Dedifferentiated amniotic fluid mesenchymal stem cell (primary cell): ENCODE measurements around the gene ORAI2.

ENCODE experiments used
- DNase-seq: peaks from one replicate; pipeline ENCODE4 v3.0.0-alpha.2; 2016; ENCODE audit errors: extremely low spot score

Gene ORAI2

DNA sequence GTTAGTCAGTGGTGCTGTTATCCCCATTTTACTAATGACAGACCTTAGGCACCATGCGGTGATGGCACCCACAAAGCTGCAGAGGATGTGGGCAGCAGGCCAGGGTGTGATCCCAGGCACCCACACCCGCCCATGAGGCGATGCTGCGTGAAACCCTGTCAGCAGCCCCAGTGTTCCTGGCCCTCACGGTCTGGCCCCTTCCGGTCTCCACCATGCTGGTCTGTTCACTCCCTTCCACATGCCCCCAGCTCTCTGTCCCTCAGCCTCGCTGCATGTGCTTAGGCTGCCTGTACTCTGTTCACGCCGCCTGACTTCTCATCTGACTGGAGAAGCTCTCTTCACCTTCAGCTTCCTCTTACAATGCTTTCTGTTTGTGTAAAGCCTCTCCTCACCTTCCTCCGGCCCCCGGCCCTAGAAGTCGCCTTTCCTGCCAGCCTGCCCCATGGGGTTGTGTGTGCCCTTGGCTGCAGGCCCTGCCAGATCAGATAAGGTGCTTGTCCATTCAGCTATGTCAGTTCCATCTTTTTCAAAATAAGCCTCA is 17.6 kb upstream of the ORAI2 start:
- no peak for DNase-seq

DNA sequence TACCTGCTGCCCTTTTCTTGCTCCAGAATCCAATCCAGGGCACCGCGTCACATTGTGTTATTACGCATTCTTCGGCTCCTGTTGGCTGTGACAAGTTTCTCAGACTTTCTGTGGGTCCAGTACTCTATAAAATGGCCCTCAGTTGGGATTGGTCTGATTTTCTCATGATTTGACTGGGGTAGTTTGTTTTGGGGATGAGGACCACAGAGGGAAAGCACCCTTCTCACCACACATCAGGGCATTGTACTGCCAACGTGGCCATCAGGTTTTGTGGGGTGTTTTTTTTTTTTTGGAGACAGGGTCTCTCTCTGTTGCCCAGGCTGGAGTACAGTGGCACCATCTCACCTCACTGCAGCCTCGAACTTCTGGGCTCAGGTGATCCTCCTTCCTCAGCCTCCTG is 17.0 kb upstream of the ORAI2 start:
- DNase-seq = no peak

DNA sequence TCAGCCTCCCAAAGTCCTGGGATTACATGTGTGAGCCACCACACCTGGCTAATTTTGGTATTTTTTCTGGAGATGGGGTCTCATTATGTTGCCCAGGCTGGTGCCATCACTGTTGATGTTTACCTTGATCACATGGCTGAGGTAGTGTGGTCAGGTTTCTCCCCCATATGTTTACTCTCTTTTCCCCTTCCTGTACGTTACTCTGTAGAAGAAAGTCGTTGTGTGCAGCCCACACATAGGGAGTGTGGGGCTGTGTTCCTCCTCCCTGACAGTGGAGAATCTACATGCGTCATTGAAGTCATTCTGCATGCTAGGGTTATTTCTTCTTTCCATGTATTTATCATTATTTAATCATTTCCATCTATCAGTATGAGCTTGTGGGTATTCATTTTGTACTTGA is 16.3 kb upstream of the ORAI2 start:
- no peak for DNase-seq

DNA sequence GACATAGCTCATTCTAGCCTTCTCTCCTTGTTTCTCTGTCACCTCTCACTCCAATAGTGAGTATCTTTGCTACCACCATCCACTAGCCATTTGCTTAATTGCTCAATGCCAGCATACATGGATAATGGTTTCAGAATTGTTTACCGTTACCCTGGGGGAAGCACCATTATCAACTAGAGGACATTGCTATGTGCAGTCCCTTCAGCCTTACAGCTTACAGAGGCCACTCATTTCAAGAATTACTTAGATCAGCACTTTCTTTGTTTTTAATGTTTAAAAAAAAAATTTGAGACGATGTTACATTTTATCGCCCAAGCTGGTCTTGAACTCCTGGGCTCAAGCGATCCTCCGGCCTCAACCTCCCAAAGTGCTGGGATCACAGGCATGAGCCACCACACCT is 14.8 kb upstream of the ORAI2 start:
- DNase-seq = no peak

DNA sequence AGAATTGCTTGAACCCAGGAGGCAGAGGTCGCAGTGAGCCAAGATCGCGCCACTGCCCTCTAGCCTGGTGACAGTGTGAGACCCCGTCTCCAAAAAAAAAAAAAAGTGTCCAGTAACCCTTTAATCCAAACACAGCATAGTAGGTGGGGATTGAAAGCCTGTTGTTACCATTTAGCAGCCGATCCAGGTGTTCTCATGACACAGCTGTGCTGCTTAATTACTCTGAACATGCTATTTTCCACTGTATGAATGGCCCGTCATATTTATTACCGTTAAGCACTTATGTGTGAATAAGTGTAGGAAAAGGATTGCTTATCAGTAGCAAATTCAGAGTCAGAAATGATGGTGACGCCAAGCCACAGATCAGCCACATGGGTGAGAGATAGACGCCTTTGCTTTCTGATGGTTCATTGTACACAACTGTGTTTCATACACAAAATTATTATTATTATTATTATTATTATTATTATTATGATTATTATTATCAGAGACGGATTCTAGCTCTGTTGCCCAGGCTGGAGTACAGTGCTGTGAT is 11.6 kb upstream of the ORAI2 start:
- no peak for DNase-seq

DNA sequence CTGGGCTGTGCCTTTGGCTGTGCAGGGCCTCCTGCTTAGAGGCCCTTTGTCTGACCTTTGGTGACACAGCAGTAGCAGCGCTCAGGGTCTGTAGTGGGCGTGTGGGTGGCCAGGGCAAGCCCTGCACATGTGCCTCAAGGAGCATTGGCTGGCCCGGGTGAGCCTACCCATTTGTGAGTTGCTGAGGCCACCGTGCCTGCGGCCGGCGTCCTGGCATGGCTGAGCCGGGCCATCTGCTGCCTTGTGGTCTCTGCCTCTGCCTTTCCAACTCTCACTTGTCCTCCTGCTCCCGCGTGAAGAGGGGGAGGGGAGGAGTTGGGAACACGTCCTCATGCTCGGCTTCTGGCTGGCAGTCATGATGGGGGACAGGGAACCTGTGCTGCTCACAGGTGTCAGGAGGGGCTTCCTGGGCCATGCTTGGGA is 9.2 kb upstream of the ORAI2 start:
- no peak for DNase-seq

DNA sequence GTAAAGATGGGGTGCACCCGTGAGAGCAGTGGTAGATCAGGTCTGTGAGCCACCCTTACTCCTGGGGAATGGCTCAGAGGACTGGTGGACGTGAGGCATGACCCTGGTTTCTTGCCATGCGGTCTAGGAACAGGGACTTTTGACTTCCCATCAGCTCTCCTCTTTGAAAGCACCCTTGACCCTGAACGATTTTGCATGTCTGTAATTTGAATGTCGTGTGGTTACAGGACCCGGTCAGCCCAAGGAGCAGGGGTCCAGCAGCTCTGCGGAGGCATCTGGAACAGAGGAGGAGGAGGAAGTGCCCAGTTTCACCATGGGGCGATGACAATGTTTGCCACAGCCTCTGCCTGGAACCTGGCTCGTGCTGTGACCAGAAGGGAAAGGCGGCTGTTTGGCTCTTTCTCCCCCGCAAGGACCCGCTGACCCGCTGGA is 8.6 kb upstream of the ORAI2 start:
- DNase-seq = no peak

DNA sequence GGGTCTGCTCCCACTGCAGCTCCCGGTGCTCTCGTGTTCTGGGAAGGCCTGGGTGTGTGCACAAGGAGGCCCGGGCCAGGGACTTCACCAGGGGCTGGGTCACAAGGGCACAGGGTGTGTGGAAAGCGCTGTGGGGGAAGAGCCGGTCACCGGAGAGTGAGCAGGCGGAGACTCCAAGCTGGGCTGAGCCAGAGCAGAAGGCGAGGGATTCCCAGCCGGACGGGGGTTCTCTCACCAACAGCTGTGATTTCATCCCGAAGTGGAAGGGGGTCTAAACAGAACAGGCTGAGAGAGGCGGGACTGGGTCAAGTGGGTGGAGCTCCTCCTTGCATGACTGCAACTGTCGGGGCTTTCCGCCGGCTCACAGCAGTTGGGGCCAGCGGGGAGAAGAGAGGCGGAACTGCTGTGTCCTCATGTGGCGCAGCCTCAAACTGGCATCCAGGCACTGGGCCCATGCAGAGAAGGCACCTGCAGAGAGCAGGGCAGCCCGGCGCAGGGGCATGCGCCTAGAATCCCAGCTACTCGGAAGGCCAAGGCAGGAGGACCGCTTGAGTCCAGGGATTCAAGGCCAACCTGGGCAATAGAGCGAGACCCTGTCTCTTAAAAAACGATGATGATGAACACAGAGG is 7.6 kb upstream of the ORAI2 start:
- no peak for DNase-seq

DNA sequence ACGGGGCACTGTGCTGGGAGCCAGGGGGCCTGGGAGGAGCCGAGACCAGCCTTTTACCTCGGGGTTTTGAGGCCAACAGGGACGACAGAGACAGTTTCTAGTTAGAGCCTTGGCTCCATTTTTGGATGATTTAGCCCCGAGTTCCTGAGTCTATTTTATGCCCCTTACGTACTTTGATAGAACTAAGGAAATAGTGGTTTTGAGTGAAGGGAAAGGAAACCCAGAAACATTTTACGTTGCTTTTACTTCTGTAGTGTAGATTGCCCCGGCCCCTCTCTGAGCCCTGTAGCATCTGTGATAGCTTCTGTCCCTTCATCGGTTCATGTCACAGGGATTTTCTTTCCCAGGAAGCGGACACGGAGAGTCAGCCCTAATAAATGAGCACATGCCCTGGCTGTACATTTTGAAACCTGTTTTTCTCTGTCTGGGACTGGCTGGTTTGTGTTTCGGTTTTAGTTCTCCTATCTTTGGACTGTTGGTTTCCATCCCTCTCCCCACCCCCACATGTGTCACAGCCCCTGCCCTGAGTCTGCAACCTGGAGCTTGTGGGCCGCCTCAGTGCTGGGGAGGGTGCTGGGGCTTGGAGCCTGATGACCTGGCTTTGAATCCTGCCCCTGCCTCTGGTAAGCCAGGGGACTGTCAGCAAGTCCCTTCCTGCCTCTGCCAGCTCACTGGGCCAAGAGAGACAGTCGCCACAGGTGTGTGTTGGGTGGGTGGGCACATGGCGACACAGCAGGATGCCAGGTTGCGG is 6.9 kb upstream of the ORAI2 start:
- no peak for DNase-seq

DNA sequence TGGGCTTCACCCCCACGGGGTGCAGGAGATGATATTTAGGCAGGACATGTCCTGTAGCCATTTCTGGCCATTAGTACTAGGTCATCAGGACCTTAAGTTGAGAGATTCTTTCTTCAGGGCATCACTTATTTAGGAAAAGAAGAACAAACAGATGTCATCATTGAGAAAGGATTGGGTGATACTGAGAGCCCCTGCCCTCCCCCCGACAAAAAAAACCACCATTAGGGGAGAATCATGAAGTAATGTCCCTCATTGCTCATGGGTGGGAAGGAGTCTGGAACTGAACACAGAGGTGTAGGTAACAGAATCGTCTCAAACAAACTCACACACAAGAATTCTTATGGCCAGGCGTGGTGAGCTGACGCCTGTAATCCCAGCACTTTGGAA is 6.4 kb upstream of the ORAI2 start:
- DNase-seq = no peak

DNA sequence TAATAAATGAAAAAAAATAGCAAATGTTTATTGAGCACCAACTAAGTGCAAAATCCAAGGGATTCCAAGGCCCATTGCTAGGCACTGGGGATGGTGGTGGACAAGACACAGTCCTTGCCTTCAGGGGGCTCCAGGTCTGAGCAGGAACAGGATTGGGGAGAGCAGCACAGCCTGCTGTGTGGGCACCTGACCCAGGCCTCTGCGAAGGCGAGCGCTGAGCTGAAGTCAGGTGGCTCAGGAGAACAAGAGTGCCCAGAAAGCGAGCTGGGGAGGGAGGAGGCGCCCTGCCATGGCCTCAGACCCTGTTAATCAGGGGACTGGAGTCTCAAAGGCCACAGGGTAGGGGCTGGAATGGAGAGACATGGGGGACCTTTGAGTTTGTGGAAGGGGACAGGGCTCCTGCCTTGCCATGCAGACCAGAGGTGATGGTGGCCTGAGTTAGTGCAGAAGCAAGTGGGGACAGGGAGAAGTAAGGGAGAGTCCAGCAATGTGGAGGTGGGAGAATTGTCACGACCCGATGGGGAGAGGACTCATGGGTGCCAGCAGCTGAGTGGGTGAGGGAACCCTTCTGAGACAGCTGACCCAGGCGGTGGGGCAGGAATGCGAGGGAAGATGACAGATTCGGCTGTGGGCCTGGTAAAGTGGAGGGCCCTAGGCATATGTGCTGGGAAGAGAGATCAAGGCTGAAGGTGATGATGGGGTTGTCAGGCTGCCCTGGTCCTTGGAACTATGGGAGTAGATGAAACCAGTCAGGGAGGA is 4.1 kb upstream of the ORAI2 start:
- no peak for DNase-seq

DNA sequence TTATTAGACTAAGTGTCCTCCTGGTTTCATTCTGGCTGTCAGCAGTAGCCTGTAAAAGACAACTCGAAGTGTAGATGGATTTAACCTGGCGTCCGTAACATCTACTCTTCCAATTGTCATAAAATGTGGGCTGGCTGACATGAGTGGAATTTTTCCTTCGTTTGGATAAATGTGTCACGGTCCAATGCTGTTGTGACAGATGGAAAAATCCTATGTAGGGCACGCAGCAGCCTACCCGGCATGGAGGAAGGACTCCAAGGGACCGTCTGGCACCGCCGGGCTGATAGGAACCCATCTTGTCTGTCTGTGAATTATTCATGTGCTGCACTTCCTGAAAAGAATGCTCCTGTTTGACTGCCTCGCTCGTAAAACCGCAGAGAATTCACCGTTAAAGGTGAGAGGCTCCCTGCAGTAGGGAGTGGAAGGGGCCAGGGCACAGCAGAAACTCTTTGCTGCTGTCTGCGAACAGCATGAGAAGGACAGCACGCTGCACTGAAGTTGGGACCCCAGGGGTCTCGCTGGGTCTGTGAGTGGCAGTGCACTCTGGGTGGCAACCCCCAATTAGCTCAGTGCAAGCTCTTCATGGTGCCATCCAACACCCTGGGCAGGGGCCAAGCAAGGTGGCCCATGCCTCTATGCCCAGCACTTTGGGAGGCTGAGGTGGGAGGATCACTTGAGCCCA is 1.6 kb upstream of the ORAI2 start:
- DNase-seq = no peak

DNA sequence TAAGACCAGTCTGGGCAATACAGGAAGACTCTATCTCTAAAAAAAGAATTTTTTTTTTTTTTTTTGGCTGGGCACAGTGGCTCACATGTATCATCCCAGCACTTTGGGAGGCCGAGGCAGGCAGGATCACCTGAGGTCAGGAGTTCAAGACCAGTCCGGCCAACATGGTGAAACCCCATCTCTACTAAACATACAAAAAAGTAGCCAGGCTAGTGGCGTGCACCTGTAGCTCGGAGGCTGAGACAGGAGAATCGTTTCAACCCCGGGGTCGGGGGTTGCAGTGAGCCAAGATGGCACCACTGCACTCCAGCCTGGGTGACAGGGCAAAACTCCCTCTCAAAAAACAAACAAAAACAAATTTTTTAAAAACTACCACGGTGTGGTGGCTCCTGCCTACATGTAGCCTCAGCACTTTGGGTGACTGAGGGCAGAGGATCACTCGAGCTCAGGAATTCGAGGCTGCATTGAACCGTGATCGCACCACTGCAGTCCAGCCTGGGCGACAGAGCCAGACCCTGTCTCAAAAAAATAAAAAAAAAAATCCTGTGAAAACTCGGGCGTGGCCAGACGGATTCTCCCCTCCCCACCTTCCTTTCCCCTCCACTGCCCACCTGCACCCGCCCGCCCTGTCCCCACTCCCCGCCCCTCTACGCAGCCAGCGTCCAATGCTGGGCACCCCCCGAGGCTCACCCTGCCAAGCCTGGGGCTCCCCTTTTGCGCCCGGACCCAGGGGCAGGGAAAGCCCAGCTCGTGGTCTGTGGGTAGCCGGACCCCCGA is 745 bp upstream of the ORAI2 start:
- DNase-seq = no peak

DNA sequence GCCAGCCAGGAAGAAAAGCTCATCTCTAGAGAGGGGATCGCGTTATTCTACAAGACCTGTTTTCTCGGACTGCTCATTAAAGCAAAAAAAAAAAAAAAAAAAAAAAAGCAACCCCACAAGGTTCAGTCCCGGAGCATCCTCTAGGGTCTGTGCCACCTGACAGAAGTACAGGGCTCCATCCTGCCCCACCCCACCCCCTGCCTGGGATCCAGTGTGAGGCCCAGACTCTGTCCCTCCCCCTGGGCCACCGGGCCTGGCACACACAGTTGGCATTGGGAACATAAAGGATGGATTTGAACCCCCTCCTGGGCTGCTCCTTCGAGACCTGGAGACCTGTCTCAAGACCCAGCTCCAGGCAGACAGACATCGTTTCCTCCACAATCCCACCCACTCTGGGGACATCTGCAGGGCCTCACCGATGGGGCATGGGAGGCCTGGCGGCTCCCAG is 688 bp downstream of the ORAI2 start:
- no peak for DNase-seq

DNA sequence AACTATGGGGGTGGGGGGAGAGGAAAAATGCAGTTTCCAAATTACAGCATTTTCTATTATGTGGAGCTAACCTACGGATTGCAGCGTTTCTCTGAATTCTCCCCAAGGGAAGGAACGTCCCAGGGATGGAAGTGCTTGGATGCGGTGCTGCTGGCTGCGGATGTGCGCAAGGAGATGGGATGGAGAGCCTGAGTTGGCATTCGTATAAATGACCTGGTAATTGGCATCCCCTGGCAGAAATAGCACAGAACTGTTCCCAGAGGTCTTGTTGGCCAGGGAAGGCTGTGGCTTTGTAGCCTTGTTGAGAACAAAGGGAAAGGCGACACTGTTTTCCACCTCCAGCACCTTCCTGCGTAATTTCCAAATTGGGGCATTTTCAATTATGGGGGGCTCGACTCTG is 2.7 kb downstream of the ORAI2 start:
- no peak for DNase-seq

DNA sequence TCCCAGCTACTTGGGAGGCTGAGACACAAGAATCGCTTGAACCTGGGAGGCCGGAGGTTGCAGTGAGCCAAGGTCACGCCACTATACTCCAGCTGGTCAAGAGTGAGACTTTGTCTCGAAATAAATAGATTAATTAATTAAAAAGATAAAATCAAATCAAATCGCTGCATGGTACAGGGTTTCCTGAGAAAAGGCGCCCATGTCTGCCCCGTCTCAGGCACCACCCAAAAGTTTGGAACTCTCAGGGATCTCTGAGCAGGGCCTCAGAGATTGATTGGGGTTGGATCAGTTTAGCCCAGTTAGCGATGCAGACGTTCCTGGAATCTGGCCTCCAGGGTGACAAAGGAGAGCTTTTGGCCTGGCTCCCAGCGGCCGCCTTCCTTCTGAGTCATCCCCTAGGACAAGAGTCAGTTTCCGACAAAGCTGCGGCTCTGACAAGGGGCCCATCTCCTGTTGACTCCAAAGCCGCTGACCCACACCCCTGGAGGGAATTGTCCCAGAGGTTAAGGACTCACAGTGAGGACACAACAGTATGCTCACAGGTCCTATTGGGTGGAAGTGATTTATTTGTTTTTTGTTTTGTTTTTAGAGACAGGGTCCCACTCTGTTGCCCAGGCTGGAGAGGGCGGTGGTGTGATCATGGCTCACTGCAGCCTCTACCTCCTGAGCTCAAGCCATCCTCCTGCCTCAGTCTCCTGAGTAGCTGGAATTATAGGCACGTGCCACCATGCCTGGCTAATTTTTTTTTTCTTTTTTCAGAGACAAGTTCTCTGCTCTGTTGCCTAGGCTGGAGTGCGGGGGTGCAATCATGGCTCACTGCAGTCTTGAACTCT is 6.8 kb downstream of the ORAI2 start:
- DNase-seq = peak; percentile 57

DNA sequence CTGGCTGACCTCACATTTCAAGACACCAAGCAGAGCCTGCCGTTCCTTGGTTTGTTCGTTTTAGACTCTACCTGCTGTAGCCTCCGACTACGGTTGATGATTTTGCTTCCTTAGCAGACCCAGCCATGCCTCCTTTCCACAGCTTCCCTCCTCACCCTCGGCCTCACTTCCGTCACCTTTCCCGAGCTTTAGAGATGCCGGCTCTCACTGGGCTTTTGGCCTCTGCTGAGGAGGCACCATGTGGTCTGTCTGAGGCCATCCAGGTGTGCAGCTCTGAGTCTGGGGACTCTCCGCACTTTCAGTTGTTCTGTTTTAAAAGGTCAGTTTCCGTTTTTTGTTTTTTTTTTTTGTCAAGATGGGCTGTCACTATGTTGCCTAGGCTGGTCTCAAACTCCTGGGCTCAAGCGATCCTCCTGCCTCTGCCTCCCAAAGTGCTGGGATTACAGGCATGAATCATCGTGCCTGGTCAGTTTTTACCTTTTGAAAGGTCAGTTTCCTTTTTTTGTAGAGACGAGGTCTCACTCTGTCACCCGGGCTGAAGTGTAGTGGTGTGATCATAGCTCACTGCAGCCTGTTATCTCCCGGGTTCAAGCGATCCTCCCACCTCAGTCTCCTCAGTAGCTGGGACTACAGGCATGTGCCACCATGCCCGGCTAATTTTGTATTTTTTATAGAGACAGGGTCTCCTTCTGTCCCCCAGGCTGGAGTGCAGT is 11.7 kb downstream of the ORAI2 start:
- no peak for DNase-seq

DNA sequence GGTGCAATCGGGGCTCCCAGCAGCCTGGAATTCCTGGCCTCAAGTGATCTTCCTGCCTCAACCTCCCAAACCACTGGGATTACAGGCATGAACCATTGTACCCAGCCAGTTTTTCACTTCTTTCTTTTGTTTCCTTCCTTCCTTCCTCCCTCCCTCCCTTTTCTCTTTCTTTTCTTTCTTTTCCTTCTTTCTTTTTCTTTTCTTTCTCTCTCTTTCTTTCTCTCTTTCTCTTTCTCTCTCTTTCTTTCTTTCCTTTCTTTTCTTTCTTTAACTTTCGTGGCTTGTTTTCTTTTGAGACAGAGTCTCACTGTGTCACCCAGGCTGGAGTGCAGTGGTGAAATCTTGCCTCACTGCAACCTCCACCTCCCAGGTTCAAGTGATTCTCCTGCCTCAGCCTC is 12.3 kb downstream of the ORAI2 start:
- no peak for DNase-seq

DNA sequence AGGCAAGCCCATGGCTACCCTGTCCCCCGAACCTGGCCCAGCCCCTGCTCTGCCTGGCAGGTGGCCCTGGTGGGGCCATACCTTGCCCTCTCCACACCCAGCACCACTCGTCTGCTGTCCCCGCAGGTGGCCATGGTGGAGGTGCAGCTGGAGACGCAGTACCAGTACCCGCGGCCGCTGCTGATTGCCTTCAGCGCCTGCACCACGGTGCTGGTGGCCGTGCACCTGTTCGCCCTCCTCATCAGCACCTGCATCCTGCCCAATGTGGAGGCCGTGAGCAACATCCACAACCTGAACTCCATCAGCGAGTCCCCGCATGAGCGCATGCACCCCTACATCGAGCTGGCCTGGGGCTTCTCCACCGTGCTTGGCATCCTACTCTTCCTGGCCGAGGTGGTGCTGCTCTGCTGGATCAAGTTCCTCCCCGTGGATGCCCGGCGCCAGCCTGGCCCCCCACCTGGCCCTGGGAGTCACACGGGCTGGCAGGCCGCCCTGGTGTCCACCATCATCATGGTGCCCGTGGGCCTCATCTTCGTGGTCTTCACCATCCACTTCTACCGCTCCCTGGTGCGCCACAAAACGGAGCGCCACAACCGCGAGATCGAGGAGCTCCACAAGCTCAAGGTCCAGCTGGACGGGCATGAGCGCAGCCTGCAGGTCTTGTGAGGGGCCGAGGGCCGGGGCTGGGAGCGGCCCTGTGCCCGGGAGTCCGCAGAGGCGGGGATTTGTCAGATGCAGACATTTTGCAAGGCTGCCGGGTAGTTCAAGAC is 13.2 kb downstream of the ORAI2 start:
- DNase-seq = no peak
